ENCODE data around the gene CLASRP. TPM values are rescaled to one million over a fixed set of nuclear protein-coding genes. Genes with fewer than 3 reads are reported as not detected.

CLASRP gene
- total and polyA plus RNA-seq, 2 of the 8 experiments (the other 6 are each of a cell fraction or from before 2014, with no cell fraction given), result 22.3 to 71.7 TPM

DNA sequence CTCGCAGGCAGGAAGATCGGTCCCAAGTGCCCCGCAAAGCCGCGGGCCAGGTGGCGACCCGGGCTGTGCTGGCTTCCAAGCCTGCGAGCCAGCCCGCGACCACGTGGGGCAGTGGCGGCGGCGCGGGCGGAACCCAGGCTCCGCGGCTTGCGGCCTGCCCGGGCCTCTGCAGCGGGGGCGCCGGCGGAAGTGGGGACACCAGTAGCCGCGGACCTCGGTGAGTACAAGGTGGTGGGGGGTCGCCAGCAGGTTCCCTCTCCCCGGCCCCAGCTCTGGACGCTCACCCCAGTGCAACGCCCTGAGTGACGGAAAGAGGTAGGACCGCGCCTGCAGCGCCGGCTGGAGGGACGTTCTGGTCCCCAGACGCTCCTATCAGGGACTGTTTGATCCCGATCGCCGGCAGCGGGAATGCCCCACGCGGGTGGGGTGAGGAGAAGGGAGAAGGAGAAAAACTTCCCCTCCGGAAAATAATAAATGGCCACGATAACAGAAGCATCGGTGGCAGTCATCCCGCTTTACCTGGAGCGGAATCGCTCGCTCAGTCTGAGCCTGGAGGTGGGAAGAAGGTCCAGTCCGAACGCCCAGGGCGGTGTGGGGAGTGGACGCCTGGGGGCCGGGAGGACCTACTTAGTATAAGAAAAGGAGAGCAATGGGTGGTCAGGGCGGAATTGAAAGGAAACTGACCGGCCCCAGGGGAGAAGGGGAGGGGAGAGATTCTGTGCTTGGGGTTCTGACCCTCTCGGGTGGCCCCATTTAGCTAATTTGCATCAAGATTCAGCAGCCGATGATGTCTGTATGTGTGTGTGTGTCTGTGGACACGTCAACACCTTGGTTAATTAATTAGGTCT, 40.4 kb downstream of the CLASRP start, which contains the start of gene GEMIN7 (continued):
- no peak for TF ChIP-seq CBX5 (IDR thresholded peaks at IDR 0.05; ENCODE audit: low read depth, low read length)
- no peak; a peak in 1 of 4 replicates for TF ChIP-seq RAD21 (IDR thresholded peaks at IDR 0.05 in 1 of 2, conservative IDR thresholded peaks at IDR 0.05 in 1 of 2; ENCODE audit: low read depth in 2 of 2, low read length in 2 of 2)
- no peak for TF ChIP-seq HDAC6 (IDR thresholded peaks at IDR 0.05; ENCODE audit: low read depth, low read length)
- TF ChIP-seq BCL11A (IDR thresholded peaks at IDR 0.05; ENCODE audit: low read depth in 2 of 2, low read length in 2 of 2), result no peak
- TF ChIP-seq NANOG (IDR thresholded peaks at IDR 0.05; ENCODE audit: insufficient read depth, low read depth, low read length, poor library complexity, severe bottlenecking), result peak; percentile 35
- no peak for TF ChIP-seq RXRA (IDR thresholded peaks at IDR 0.05; ENCODE audit: insufficient read depth, low read depth, low read length)
- TF ChIP-seq FOSL1 (IDR thresholded peaks at IDR 0.05; ENCODE audit: insufficient read depth, low read depth, low read length), result 0 out of 2 replicates have a peak, but pooled peaks have one; percentile 28
- peak; percentile 78 for TF ChIP-seq E2F6 (IDR thresholded peaks at IDR 0.05)
- TF ChIP-seq, protein P1, sequence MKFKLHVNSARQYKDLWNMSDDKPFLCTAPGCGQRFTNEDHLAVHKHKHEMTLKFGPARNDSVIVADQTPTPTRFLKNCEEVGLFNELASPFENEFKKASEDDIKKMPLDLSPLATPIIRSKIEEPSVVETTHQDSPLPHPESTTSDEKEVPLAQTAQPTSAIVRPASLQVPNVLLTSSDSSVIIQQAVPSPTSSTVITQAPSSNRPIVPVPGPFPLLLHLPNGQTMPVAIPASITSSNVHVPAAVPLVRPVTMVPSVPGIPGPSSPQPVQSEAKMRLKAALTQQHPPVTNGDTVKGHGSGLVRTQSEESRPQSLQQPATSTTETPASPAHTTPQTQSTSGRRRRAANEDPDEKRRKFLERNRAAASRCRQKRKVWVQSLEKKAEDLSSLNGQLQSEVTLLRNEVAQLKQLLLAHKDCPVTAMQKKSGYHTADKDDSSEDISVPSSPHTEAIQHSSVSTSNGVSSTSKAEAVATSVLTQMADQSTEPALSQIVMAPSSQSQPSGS (IDR thresholded peaks at IDR 0.05; ENCODE audit: low read length), result no peak
- TF ChIP-seq ZNF274 (IDR thresholded peaks at IDR 0.05; ENCODE audit: borderline replicate concordance, extremely low read depth, low read length), result no peak
- TF ChIP-seq TCF12 (IDR thresholded peaks at IDR 0.05; ENCODE audit: low read depth, low read length), result 0 out of 2 replicates have a peak, but pooled peaks have one; percentile 63
- TF ChIP-seq CREB1 (IDR thresholded peaks at IDR 0.05), result peak; percentile 29; the same call in 1 of the 2 replicates
- TF ChIP-seq SUZ12 (IDR thresholded peaks at IDR 0.05; ENCODE audit: low read length), result no peak
- no peak; the same call in 1 of the 2 replicates for TF ChIP-seq GTF2F1 (IDR thresholded peaks at IDR 0.05; ENCODE audit: borderline replicate concordance, low read depth, low read length)

Data from H1 (cell line).